Measurements from ENCODE around the gene HNRNPA3. TPM values are rescaled to one million over a fixed set of nuclear protein-coding genes. Genes with fewer than 3 reads are reported as not detected.

The HNRNPA3 gene
- total RNA-seq (2022; extraction: Qiagen RNA extraction; ENCODE audit: low read depth): 366 to 451 TPM (median 370 TPM) in 5 replicates

GRCh38 chr2:177212106-177212890 lies at the start of gene HNRNPA3:
Gene HNRNPA3 (plus strand): TSS chr2:177212794. CDS start chr2:177212800, 6 bp downstream.

GRCh38 chr2:177264693-177265587 lies 52.3 kb downstream of the HNRNPA3 start, which contains the start of gene NFE2L2:
Gene NFE2L2 (minus strand): TSS chr2:177264727. CDS start chr2:177264576, 151 bp downstream.

Other genes starting within 250 kb of the HNRNPA3 start
- 57.1 to 65.8 TPM (median 63.3 TPM) in 5 replicates for gene NFE2L2, start 51.9 kb downstream of the HNRNPA3 start, total RNA-seq (2022; extraction: Qiagen RNA extraction; ENCODE audit: low read depth)
- gene AGPS, start 180.0 kb downstream of the HNRNPA3 start, total RNA-seq (2022; extraction: Qiagen RNA extraction; ENCODE audit: low read depth): 37.5 to 57.7 TPM (median 51.8 TPM) in 5 replicates